H9 (cell line): Measurements from ENCODE around the gene POU2F1. TPM values are rescaled to one million over a fixed set of nuclear protein-coding genes. Genes with fewer than 3 reads are reported as not detected.
A peak's percentile ranks its signal among the peaks of the same experiment; 100 is the strongest.

Source experiments
- DNase-seq: peaks from one replicate; pipeline ENCODE4 v3.0.0-alpha.2; 2017
- H2AFZ ChIP-seq: one replicate; pipeline ENCODE4 v1.6.1; 2013; ENCODE audit warnings: mild to moderate bottlenecking, low read length, control low read depth, moderate library complexity
- H2AK5ac ChIP-seq: 2 replicates; pipeline ENCODE4 v1.6.1; 2013; ENCODE audit warnings: low read length, control low read depth, mixed read lengths; ENCODE audit not compliant: insufficient read length
- H2BK120ac ChIP-seq: one replicate; pipeline ENCODE4 v1.6.1; 2013; ENCODE audit warnings: low read depth, mild to moderate bottlenecking, low read length, control low read depth, inconsistent platforms; ENCODE audit not compliant: poor library complexity, severe bottlenecking
- H2BK12ac ChIP-seq: 2 replicates; pipeline ENCODE4 v1.6.1; 2013; ENCODE audit warnings: low read length, control low read depth, mixed read lengths, low read depth; ENCODE audit not compliant: insufficient read length
- H2BK15ac ChIP-seq: 2 replicates; pipeline ENCODE4 v1.6.1; 2013; ENCODE audit warnings: low read depth, low read length, control low read depth
- H2BK20ac ChIP-seq: one replicate; pipeline ENCODE4 v1.6.1; 2013; ENCODE audit warnings: low read depth, mild to moderate bottlenecking, low read length, control low read depth, inconsistent platforms; ENCODE audit not compliant: poor library complexity, severe bottlenecking
- H2BK5ac ChIP-seq: 2 replicates; pipeline ENCODE4 v1.6.1; 2013; ENCODE audit warnings: low read length, control low read depth, mixed read lengths; ENCODE audit not compliant: insufficient read length
- H3K14ac ChIP-seq: 2 replicates; pipeline ENCODE4 v1.6.1; 2013; ENCODE audit warnings: low read length, control low read depth; ENCODE audit not compliant: insufficient read depth
- H3K18ac ChIP-seq: 2 replicates; pipeline ENCODE4 v1.6.1; 2013; ENCODE audit warnings: low read depth, mild to moderate bottlenecking, mixed read lengths, low read length, control low read depth; ENCODE audit not compliant: insufficient read length
- H3K23ac ChIP-seq: 2 replicates; pipeline ENCODE4 v1.6.1; 2013; ENCODE audit warnings: low read length, control low read depth, mixed read lengths, low read depth; ENCODE audit not compliant: insufficient read length
- H3K23me2 ChIP-seq: 2 replicates; pipeline ENCODE4 v1.6.1; 2013; ENCODE audit warnings: low read depth, mild to moderate bottlenecking, mixed read lengths, low read length, control low read depth; ENCODE audit not compliant: insufficient read length, poor library complexity, severe bottlenecking
- H3K27ac ChIP-seq: 2 replicates; pipeline ENCODE4 v1.5.1; 2013; ENCODE audit warnings: low read length, control low read depth, mixed read lengths, low read depth; ENCODE audit not compliant: insufficient read length
- H3K27me3 ChIP-seq: 2 replicates; pipeline ENCODE4 v1.6.1; 2013; ENCODE audit warnings: low read length, control low read depth, inconsistent platforms; ENCODE audit not compliant: insufficient read depth
- H3K4ac ChIP-seq: 2 replicates; pipeline ENCODE4 v1.6.1; 2013; ENCODE audit warnings: low read depth, mild to moderate bottlenecking, control low read depth, inconsistent platforms, low read length, moderate library complexity
- H3K4me1 ChIP-seq: 2 replicates; pipeline ENCODE4 v1.6.1; 2013; ENCODE audit warnings: low read length, control low read depth, inconsistent platforms; ENCODE audit not compliant: insufficient read depth
- H3K4me2 ChIP-seq: 2 replicates; pipeline ENCODE4 v1.6.1; 2013; ENCODE audit warnings: low read length, control low read depth, mixed read lengths; ENCODE audit not compliant: insufficient read length, insufficient read depth
- H3K56ac ChIP-seq: 2 replicates; pipeline ENCODE4 v1.6.1; 2013; ENCODE audit warnings: low read depth, mild to moderate bottlenecking, mixed read lengths, low read length, control low read depth; ENCODE audit not compliant: insufficient read length
- H3K79me1 ChIP-seq: 2 replicates; pipeline ENCODE4 v1.6.1; 2013; ENCODE audit warnings: low read depth, mild to moderate bottlenecking, moderate library complexity, low read length, control low read depth, inconsistent platforms; ENCODE audit not compliant: insufficient read depth, poor library complexity, severe bottlenecking
- H3K79me2 ChIP-seq: 2 replicates; pipeline ENCODE4 v1.6.1; 2013; ENCODE audit warnings: low read length, control low read depth, inconsistent platforms; ENCODE audit not compliant: insufficient read depth
- H3K9ac ChIP-seq: 2 replicates; pipeline ENCODE4 v1.6.1; 2013; ENCODE audit warnings: low read length, control low read depth, mixed read lengths; ENCODE audit not compliant: insufficient read length; ENCODE audit errors: extremely low read depth
- H3K9me3 ChIP-seq: one replicate; pipeline ENCODE4 v1.6.1; 2013; ENCODE audit warnings: low read depth, low read length, inconsistent platforms; ENCODE audit not compliant: control insufficient read depth
- H3T11ph ChIP-seq: one replicate; pipeline ENCODE4 v1.6.1; 2013; ENCODE audit warnings: mild to moderate bottlenecking, low read length, control low read depth, inconsistent platforms
- H4K20me1 ChIP-seq: one replicate; pipeline ENCODE4 v1.6.1; 2013; ENCODE audit not compliant: control insufficient read depth, insufficient read length, insufficient read depth
- H4K5ac ChIP-seq: 2 replicates; pipeline ENCODE4 v1.6.1; 2013; ENCODE audit warnings: low read depth, mild to moderate bottlenecking, mixed read lengths, low read length, control low read depth; ENCODE audit not compliant: insufficient read length
- H4K8ac ChIP-seq: replicated peaks from 2 replicates; pipeline ENCODE4 v1.6.1; 2013; ENCODE audit warnings: low read length, control low read depth, mixed read lengths, low read depth; ENCODE audit not compliant: insufficient read length
- H4K91ac ChIP-seq: 2 replicates; pipeline ENCODE4 v1.6.1; 2013; ENCODE audit warnings: low read depth, mild to moderate bottlenecking, moderate library complexity, mixed read lengths, low read length, control low read depth; ENCODE audit not compliant: insufficient read length
- H3K27ac Mint-ChIP-seq, 3 experiments: 2 replicates in 2 of 3; 3 replicates in 1 of 3; pipeline ENCODE4 v1.8.0; 2020 to 2021; ENCODE audit warnings: mixed read lengths in 3 of 3, mild to moderate bottlenecking in 1 of 3, moderate library complexity in 1 of 3
- H3K27me3 Mint-ChIP-seq: 2 replicates; pipeline ENCODE4 v1.8.0; 2021; ENCODE audit warnings: low read depth, mild to moderate bottlenecking, moderate library complexity, mixed read lengths
- H3K36me3 Mint-ChIP-seq, 3 experiments: 2 replicates in 2 of 3; 3 replicates in 1 of 3; pipeline ENCODE4 v1.8.0; 2020 to 2021; ENCODE audit warnings: low read depth in 3 of 3, mixed read lengths in 3 of 3; ENCODE audit not compliant: insufficient read depth in 1 of 3
- H3K4me1 Mint-ChIP-seq, 2 experiments: 2 replicates each; pipeline ENCODE4 v1.8.0; 2020; ENCODE audit warnings: mixed read lengths in 2 of 2
- H3K4me3 Mint-ChIP-seq, 2 experiments: 2 replicates in 1 of 2; 3 replicates in 1 of 2; pipeline ENCODE4 v1.8.0; 2020 to 2021; ENCODE audit warnings: mild to moderate bottlenecking in 2 of 2, mixed read lengths in 2 of 2, moderate library complexity in 1 of 2
- H3K9me3 Mint-ChIP-seq, 2 experiments: 2 replicates in 1 of 2; 3 replicates in 1 of 2; pipeline ENCODE4 v1.8.0; 2020; ENCODE audit warnings: mild to moderate bottlenecking in 2 of 2, mixed read lengths in 2 of 2, moderate library complexity in 1 of 2
- WGBS: extraction: QIAGEN DNeasy Blood & Tissue Kit; methylation state at CpG from one replicate; pipeline ENCODE4 v1.1.7; 2013; ENCODE audit warnings: missing lambda C conversion rate, low lambda C conversion rate, mixed read lengths; ENCODE audit not compliant: insufficient read length; ENCODE audit errors: extremely low coverage; 5-methylcytosine and 5-hydroxymethylcytosine counted together
- total RNA-seq: library from RNA; stranded (reverse); gene quantifications from 2 replicates; pipeline ENCODE4 v1.2.1, GENCODE V29; 2021
- TF ChIP-seq, protein P1 (sequence below): fragments of 200-600 bp; sonication (generic); conservative IDR thresholded peaks from 3 replicates; pipeline ENCODE4 v1.8.0; 2021; ENCODE audit warnings: antibody characterized with exemption, mild to moderate bottlenecking

Gene POU2F1
- total RNA-seq, 1 experiment from 2014 or later, result 62.5 TPM

DNA sequence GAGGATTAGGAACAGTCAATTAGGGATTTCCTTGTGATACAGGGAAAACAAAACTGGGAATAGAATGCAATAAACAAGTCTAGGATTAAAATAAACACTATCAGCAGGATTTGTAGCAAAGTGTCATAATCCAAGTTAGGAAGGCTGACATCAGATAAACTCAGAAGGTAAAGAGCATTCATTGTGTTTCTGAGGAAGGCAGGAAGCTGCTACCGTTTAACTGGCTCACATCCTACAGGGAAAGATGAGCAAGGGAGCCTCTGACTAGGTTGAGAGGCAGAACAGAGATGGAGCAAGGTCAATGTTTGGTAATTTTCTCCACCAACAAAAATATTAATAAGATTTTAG, 124.7 kb downstream of the POU2F1 start:
- no peak for DNase-seq
- H4K8ac ChIP-seq, result no peak overlapping the region
- no peak overlapping the region for H3K4me3 Mint-ChIP-seq
- H3K14ac ChIP-seq, result no peak overlapping the region
- H4K20me1 ChIP-seq, result no peaks in the 10 kb centered on the region
- no peak overlapping the region for H2BK20ac ChIP-seq
- H3K79me2 ChIP-seq, result peaks cover 2% of the 10 kb centered on the region; the same call in 1 of the 2 replicates
- peaks cover 4 to 8% of the 10 kb centered on the region in 2 experiments; a peak in 4 of 5 replicates for H3K9me3 Mint-ChIP-seq
- peaks cover 3% of the 10 kb centered on the region for H3K79me1 ChIP-seq
- H3K27me3 Mint-ChIP-seq, result no peaks in the 10 kb centered on the region
- no peak overlapping the region for H2AFZ ChIP-seq
- no peak overlapping the region for H3K4me2 ChIP-seq
- WGBS, result no CpG with 5 or more reads among the region's 1 CpG
- no peak overlapping the region for H3K23ac ChIP-seq
- H3K23me2 ChIP-seq, result no peaks in the 10 kb centered on the region
- no peak overlapping the region for H3K56ac ChIP-seq
- no peak overlapping the region for H3K27ac ChIP-seq
- no peak overlapping the region for H3T11ph ChIP-seq
- H4K5ac ChIP-seq, result no peak overlapping the region
- no peak overlapping the region for H2BK12ac ChIP-seq
- H3K27ac Mint-ChIP-seq, result peak overlapping the region in 2 of 3 experiments; percentile 62 to 74; a peak in 5 of 7 replicates
- no peaks in the 10 kb centered on the region; the same call in 1 of the 2 replicates for H3K4me1 ChIP-seq
- no peak overlapping the region for H3K18ac ChIP-seq
- peaks cover 18 to 22% (median 18%) of the 10 kb centered on the region in 3 experiments for H3K36me3 Mint-ChIP-seq
- H4K91ac ChIP-seq, result no peak overlapping the region
- no peaks in the 10 kb centered on the region for H3K9me3 ChIP-seq
- H3K9ac ChIP-seq, result no peak overlapping the region
- peaks cover 21 to 24% of the 10 kb centered on the region in 2 experiments for H3K4me1 Mint-ChIP-seq
- TF ChIP-seq, protein P1, sequence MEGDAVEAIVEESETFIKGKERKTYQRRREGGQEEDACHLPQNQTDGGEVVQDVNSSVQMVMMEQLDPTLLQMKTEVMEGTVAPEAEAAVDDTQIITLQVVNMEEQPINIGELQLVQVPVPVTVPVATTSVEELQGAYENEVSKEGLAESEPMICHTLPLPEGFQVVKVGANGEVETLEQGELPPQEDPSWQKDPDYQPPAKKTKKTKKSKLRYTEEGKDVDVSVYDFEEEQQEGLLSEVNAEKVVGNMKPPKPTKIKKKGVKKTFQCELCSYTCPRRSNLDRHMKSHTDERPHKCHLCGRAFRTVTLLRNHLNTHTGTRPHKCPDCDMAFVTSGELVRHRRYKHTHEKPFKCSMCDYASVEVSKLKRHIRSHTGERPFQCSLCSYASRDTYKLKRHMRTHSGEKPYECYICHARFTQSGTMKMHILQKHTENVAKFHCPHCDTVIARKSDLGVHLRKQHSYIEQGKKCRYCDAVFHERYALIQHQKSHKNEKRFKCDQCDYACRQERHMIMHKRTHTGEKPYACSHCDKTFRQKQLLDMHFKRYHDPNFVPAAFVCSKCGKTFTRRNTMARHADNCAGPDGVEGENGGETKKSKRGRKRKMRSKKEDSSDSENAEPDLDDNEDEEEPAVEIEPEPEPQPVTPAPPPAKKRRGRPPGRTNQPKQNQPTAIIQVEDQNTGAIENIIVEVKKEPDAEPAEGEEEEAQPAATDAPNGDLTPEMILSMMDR, result no peak
- H3K27me3 ChIP-seq, result no peaks in the 10 kb centered on the region
- no peak overlapping the region for H2BK15ac ChIP-seq
- no peak overlapping the region for H2AK5ac ChIP-seq
- H3K4ac ChIP-seq, result no peak overlapping the region
- H2BK120ac ChIP-seq, result no peak overlapping the region
- no peak overlapping the region for H2BK5ac ChIP-seq
